Activated naive CD8-positive, alpha-beta T cell treated with anti-CD3 and anti-CD28 coated beads, Interleukin-2, amount 10 ng/mL, durations not matched to agents 7 days and 5 days (primary cell): Measurements from ENCODE around the gene PCNX4. TPM values are rescaled to one million over a fixed set of nuclear protein-coding genes. Genes with fewer than 3 reads are reported as not detected.

Experiments
- ATAC-seq: fragments of 150-1000 bp; cut with Tn5 transposase; one replicate; pipeline ENCODE4 v1.10.0; 2021; ENCODE audit warnings: low read depth, moderate library complexity
- POLR2A ChIA-PET: fragments of 350-600 bp; sonication (Branson Sonifier 250); formaldehyde crosslinking; loops from one replicate; lab custom pipeline; 2021; ENCODE audit warnings: antibody characterized with exemption; lab: Charles Lee
- DNase-seq: peaks from one replicate; pipeline ENCODE4 v3.0.0; 2021
- H3K27ac Mint-ChIP-seq: one replicate; pipeline ENCODE4 v1.8.0; 2022; ENCODE audit warnings: mild to moderate bottlenecking, mixed read lengths
- H3K27me3 Mint-ChIP-seq: one replicate; pipeline ENCODE4 v1.8.0; 2022; ENCODE audit warnings: mild to moderate bottlenecking, moderate library complexity, mixed read lengths
- H3K36me3 Mint-ChIP-seq: one replicate; pipeline ENCODE4 v1.8.0; 2021; ENCODE audit warnings: mild to moderate bottlenecking, mixed read lengths
- H3K4me1 Mint-ChIP-seq: one replicate; pipeline ENCODE4 v1.8.0; 2021; ENCODE audit warnings: mixed read lengths
- H3K4me3 Mint-ChIP-seq: one replicate; pipeline ENCODE4 v1.8.0; 2022; ENCODE audit warnings: mild to moderate bottlenecking, moderate library complexity, mixed read lengths
- H3K9me3 Mint-ChIP-seq: one replicate; pipeline ENCODE4 v1.8.0; 2021; ENCODE audit warnings: mixed read lengths
- total RNA-seq, 2 experiments: library from RNA; stranded (reverse); gene quantifications; one replicate each; pipeline ENCODE4 v1.2.3, GENCODE V29; 2021

PCNX4 gene
- total RNA-seq, 2 experiments from 2014 or later = 34.4 to 35.5 TPM

- Mint-ChIP-seq H3K9me3 (no peaks in the 10 kb centered on the region), H3K4me1 (no peaks in the 10 kb centered on the region), H3K27ac (no peak overlapping the region), H3K36me3 (no peaks in the 10 kb centered on the region), H3K27me3 (peaks cover 12% of the 10 kb centered on the region), H3K4me3 (no peak overlapping the region)
- no peak for DNase-seq
- POLR2A ChIA-PET = no interaction called here
- ATAC-seq = no peak
Observed at GRCh38 chr14:60206249-60206670, 114.5 kb downstream of the PCNX4 start.

- peaks cover 12% of the 10 kb centered on the region for H3K27me3 Mint-ChIP-seq
- POLR2A ChIA-PET = no interaction called here
- ATAC-seq = no peak
- H3K4me3 Mint-ChIP-seq = no peak overlapping the region
- no peaks in the 10 kb centered on the region for H3K4me1 Mint-ChIP-seq
- no peak overlapping the region for H3K27ac Mint-ChIP-seq
- no peaks in the 10 kb centered on the region for H3K9me3 Mint-ChIP-seq
- H3K36me3 Mint-ChIP-seq = no peaks in the 10 kb centered on the region
- DNase-seq = no peak
Observed at GRCh38 chr14:60206837-60207533, 115.3 kb downstream of the PCNX4 start.

- POLR2A ChIA-PET = no interaction called here
- DNase-seq (no peak), ATAC-seq (no peak)
- no peaks in the 10 kb centered on the region for H3K36me3 Mint-ChIP-seq
- no peak overlapping the region for H3K4me3 Mint-ChIP-seq
- no peaks in the 10 kb centered on the region for H3K9me3 Mint-ChIP-seq
- H3K27ac Mint-ChIP-seq = no peak overlapping the region
- no peaks in the 10 kb centered on the region for H3K4me1 Mint-ChIP-seq
- H3K27me3 Mint-ChIP-seq = peaks cover 10% of the 10 kb centered on the region
Observed at GRCh38 chr14:60210703-60211102, 119.0 kb downstream of the PCNX4 start.

- no peak overlapping the region for H3K4me3 Mint-ChIP-seq
- POLR2A ChIA-PET = no interaction called here
- H3K9me3 Mint-ChIP-seq = no peaks in the 10 kb centered on the region
- H3K27me3 Mint-ChIP-seq = peaks cover 10% of the 10 kb centered on the region
- DNase-seq = no peak
- H3K27ac Mint-ChIP-seq = no peak overlapping the region
- no peaks in the 10 kb centered on the region for H3K4me1 Mint-ChIP-seq
- no peaks in the 10 kb centered on the region for H3K36me3 Mint-ChIP-seq
- ATAC-seq = no peak
Observed at GRCh38 chr14:60211153-60211552, 119.4 kb downstream of the PCNX4 start.

- H3K4me1 Mint-ChIP-seq = no peaks in the 10 kb centered on the region
- H3K27me3 Mint-ChIP-seq = peaks cover 10% of the 10 kb centered on the region
- H3K4me3 Mint-ChIP-seq = no peak overlapping the region
- DNase-seq (no peak), ATAC-seq (no peak)
- no peaks in the 10 kb centered on the region for H3K36me3 Mint-ChIP-seq
- POLR2A ChIA-PET = no interaction called here
- H3K27ac Mint-ChIP-seq = no peak overlapping the region
- no peaks in the 10 kb centered on the region for H3K9me3 Mint-ChIP-seq
Observed at GRCh38 chr14:60212503-60213371, 121.0 kb downstream of the PCNX4 start.

- no peak for ATAC-seq
Observed at GRCh38 chr14:60214003-60214402, 122.3 kb downstream of the PCNX4 start.

GRCh38 chr14:60214415-60215126 is 122.8 kb downstream of the PCNX4 start:
- Mint-ChIP-seq H3K4me1 (no peaks in the 10 kb centered on the region), H3K4me3 (no peak overlapping the region), H3K36me3 (no peaks in the 10 kb centered on the region), H3K27ac (no peak overlapping the region), H3K27me3 (peaks cover 5% of the 10 kb centered on the region), H3K9me3 (no peaks in the 10 kb centered on the region)
- no peak for DNase-seq
- POLR2A ChIA-PET = no interaction called here
- ATAC-seq = no peak

More at GRCh38 chr14:60214003-60214402, 122.3 kb downstream of the PCNX4 start:
- no peak overlapping the region for H3K27ac Mint-ChIP-seq
- H3K4me1 Mint-ChIP-seq = no peaks in the 10 kb centered on the region
- peaks cover 10% of the 10 kb centered on the region for H3K27me3 Mint-ChIP-seq
- H3K9me3 Mint-ChIP-seq = no peaks in the 10 kb centered on the region
- H3K4me3 Mint-ChIP-seq = no peak overlapping the region
- POLR2A ChIA-PET = no interaction called here
- no peak for DNase-seq
- no peaks in the 10 kb centered on the region for H3K36me3 Mint-ChIP-seq

- Mint-ChIP-seq H3K9me3 (no peaks in the 10 kb centered on the region), H3K4me1 (no peaks in the 10 kb centered on the region), H3K27me3 (peaks cover 3% of the 10 kb centered on the region), H3K36me3 (no peaks in the 10 kb centered on the region), H3K4me3 (no peak overlapping the region), H3K27ac (no peak overlapping the region)
- DNase-seq = no peak
- no peak for ATAC-seq
- POLR2A ChIA-PET = no interaction called here
Observed at GRCh38 chr14:60215127-60215444, 123.4 kb downstream of the PCNX4 start.

- POLR2A ChIA-PET = no interaction called here
- no peak overlapping the region for H3K4me3 Mint-ChIP-seq
- no peak overlapping the region for H3K27ac Mint-ChIP-seq
- ATAC-seq (no peak), DNase-seq (no peak)
- H3K36me3 Mint-ChIP-seq = no peaks in the 10 kb centered on the region
- no peaks in the 10 kb centered on the region for H3K9me3 Mint-ChIP-seq
- H3K4me1 Mint-ChIP-seq = peaks cover 2% of the 10 kb centered on the region
- H3K27me3 Mint-ChIP-seq = peaks cover 3% of the 10 kb centered on the region
Observed at GRCh38 chr14:60215520-60216420, 124.0 kb downstream of the PCNX4 start.

- Mint-ChIP-seq H3K4me1 (peaks cover 2% of the 10 kb centered on the region), H3K27ac (no peak overlapping the region), H3K36me3 (no peaks in the 10 kb centered on the region), H3K9me3 (no peaks in the 10 kb centered on the region), H3K4me3 (no peak overlapping the region), H3K27me3 (peaks cover 3% of the 10 kb centered on the region)
- ATAC-seq = no peak
- POLR2A ChIA-PET = interaction anchor here (1.1 kb wide), 1 partner anchor 22 kb away, joined by 3 read pairs; no protein-coding TSS in a partner anchor
- no peak for DNase-seq
Observed at GRCh38 chr14:60217713-60218112, 126.0 kb downstream of the PCNX4 start.
